HepG2 (cell line): Measurements from ENCODE around the gene ADAR. TPM values are rescaled to one million over a fixed set of nuclear protein-coding genes. Genes with fewer than 3 reads are reported as not detected.

Experiments
- ATAC-seq: fragments of 200-7000 bp; cut with Tn5 transposase; 3 replicates; pipeline ENCODE4 v1.9.1; 2020; ENCODE audit warnings: mild to moderate bottlenecking, moderate library complexity
- BruUV-seq: library from RNA; stranded (reverse); fragments of 400-500 nt; replicated peaks from 2 replicates; lab custom pipeline; 2021; lab: Mats Ljungman, UMichigan
- CTCF ChIA-PET: fragments of 300-600 bp; formaldehyde crosslinking; extraction: SDS; loops from one replicate; lab custom pipeline; 2021; ENCODE audit warnings: low total read pairs, inconsistent platforms, low intra/inter-chr PET ratio; lab: Yijun Ruan, JAX
- POLR2A ChIA-PET: fragments of 350-600 bp; sonication (Branson Sonifier 250); formaldehyde crosslinking; loops from one replicate; lab custom pipeline; 2020; ENCODE audit warnings: antibody characterized with exemption, inconsistent platforms; lab: Yijun Ruan, JAX
- DNase-seq: peaks from one replicate; pipeline ENCODE4 v3.0.0-alpha.2; 2015; ENCODE audit warnings: low spot score
- FAIRE-seq: peaks from 3 replicates; lab custom pipeline; 2011; peaks lifted over from hg19 to GRCh38; lab: Jason Lieb, UNC
- H2AFZ ChIP-seq: one replicate; pipeline ENCODE4 v1.6.1; 2011; ENCODE audit warnings: low read length, inconsistent platforms
- H3K27ac ChIP-seq: fragments of 300-600 bp; 3 replicates; pipeline ENCODE4 v1.8.0; 2011; ENCODE audit warnings: mixed run types, mild to moderate bottlenecking, mixed read lengths, low read length, inconsistent platforms; ENCODE audit not compliant: insufficient read depth; ENCODE audit errors: extremely low read length
- H3K27me3 ChIP-seq, 2 experiments: fragments of 200-600 bp in 1 of 2; 2 replicates in 1 of 2; 3 replicates in 1 of 2; pipeline versions ENCODE4 v1.6.0 to v1.8.0; 2011; ENCODE audit warnings: low read length in 2 of 2, mild to moderate bottlenecking in 2 of 2, moderate library complexity in 2 of 2, inconsistent platforms in 1 of 2; ENCODE audit not compliant: insufficient read depth in 2 of 2, control insufficient read depth in 1 of 2
- H3K36me3 ChIP-seq, 2 experiments: fragments of 200-600 bp in 1 of 2; replicated peaks in 1 of 2; 2 replicates in 1 of 2; 3 replicates in 1 of 2; pipeline versions ENCODE4 v1.5.1 to v1.8.0; 2011; ENCODE audit warnings: low read length in 2 of 2, inconsistent platforms in 1 of 2; ENCODE audit not compliant: insufficient read depth in 2 of 2, control insufficient read depth in 1 of 2
- H3K4me1 ChIP-seq: 2 replicates; pipeline ENCODE4 v1.5.1; 2012; ENCODE audit warnings: low read length, inconsistent platforms; ENCODE audit not compliant: insufficient read depth
- H3K4me2 ChIP-seq: 2 replicates; pipeline ENCODE4 v1.6.0; 2011; ENCODE audit warnings: low read depth, low read length, inconsistent platforms
- H3K4me3 ChIP-seq, 3 experiments: fragments of 200-600 bp in 1 of 3; sonication (generic), shearing (Covaris generic) in 1 of 3; replicated peaks in 1 of 3; 2 replicates each; pipeline ENCODE4 v1.5.1; 2011 to 2016; ENCODE audit warnings: low read length in 3 of 3, inconsistent platforms in 2 of 3, low read depth in 2 of 3, mild to moderate bottlenecking in 2 of 3, control low read depth in 1 of 3, mixed read lengths in 1 of 3; ENCODE audit not compliant: insufficient read depth in 1 of 3
- H3K79me2 ChIP-seq: one replicate; pipeline ENCODE4 v1.6.1; 2011; ENCODE audit warnings: low read length, inconsistent platforms; ENCODE audit not compliant: insufficient read depth
- H3K9ac ChIP-seq: 2 replicates; pipeline ENCODE4 v1.6.0; 2011; ENCODE audit warnings: mild to moderate bottlenecking, low read depth, low read length, inconsistent platforms; ENCODE audit not compliant: insufficient read depth
- H3K9me3 ChIP-seq: 2 replicates; pipeline ENCODE4 v1.5.1; 2012; ENCODE audit warnings: mild to moderate bottlenecking, low read length
- H4K20me1 ChIP-seq: 2 replicates; pipeline ENCODE4 v1.6.0; 2011; ENCODE audit warnings: inconsistent platforms, mild to moderate bottlenecking, low read length, moderate library complexity; ENCODE audit not compliant: insufficient read depth
- ELF3 ChIP-seq: IDR thresholded peaks from 2 replicates; pipeline ENCODE4 v1.6.1; 2016; ENCODE audit warnings: missing genetic modification reagents, missing compliant biosample characterization
- ETV5 ChIP-seq: IDR thresholded peaks from 2 replicates; pipeline ENCODE4 v1.6.1; 2018; ENCODE audit warnings: missing biosample characterization, missing genetic modification reagents, inconsistent platforms, borderline replicate concordance
- IRX3 ChIP-seq: sonication (generic); formaldehyde crosslinking; IDR thresholded peaks from 2 replicates; pipeline ENCODE4 v1.8.1; 2023; ENCODE audit warnings: mild to moderate bottlenecking, low read depth, missing genetic modification reagents, borderline replicate concordance
- KLF11 ChIP-seq: IDR thresholded peaks from 2 replicates; pipeline ENCODE4 v1.6.1; 2016; ENCODE audit warnings: missing compliant biosample characterization
- PCBP1 ChIP-seq: fragments of 200-400 bp; formaldehyde crosslinking; IDR thresholded peaks from 2 replicates; pipeline ENCODE4 v1.6.1; 2017; ENCODE audit warnings: mild to moderate bottlenecking, low read depth, low read length, borderline replicate concordance
- PRMT3 ChIP-seq: sonication (generic); formaldehyde crosslinking; IDR thresholded peaks from 2 replicates; pipeline ENCODE4 v1.8.1; 2022; ENCODE audit warnings: low read depth, mild to moderate bottlenecking, moderate library complexity, missing genetic modification reagents, borderline replicate concordance
- RXRB ChIP-seq: IDR thresholded peaks from 2 replicates; pipeline ENCODE4 v1.6.1; 2016; ENCODE audit warnings: borderline replicate concordance, missing genetic modification reagents, missing compliant biosample characterization
- SOX6 ChIP-seq, 2 experiments: fragments of 450-650 bp in 1 of 2; sonication (generic) in 1 of 2; formaldehyde crosslinking in 1 of 2; IDR thresholded peaks; 2 replicates each; pipeline versions ENCODE4 v1.4.0 to v1.6.1; 2017 to 2020; ENCODE audit warnings: antibody characterized with exemption in 1 of 2, mild to moderate bottlenecking in 1 of 2, missing genetic modification reagents in 1 of 2
- SSRP1 ChIP-seq: IDR thresholded peaks from 2 replicates; pipeline ENCODE4 v1.6.1; 2016; ENCODE audit warnings: control low read depth
- STAG1 ChIP-seq: sonication (generic); formaldehyde crosslinking; IDR thresholded peaks from 2 replicates; pipeline ENCODE4 v1.4.0; 2020; ENCODE audit warnings: missing genetic modification reagents
- TFDP1 ChIP-seq: IDR thresholded peaks from 2 replicates; pipeline ENCODE4 v1.6.1; 2016; ENCODE audit warnings: missing compliant biosample characterization, missing genetic modification reagents, borderline replicate concordance
- ZNF143 ChIP-seq: sonication (generic); formaldehyde crosslinking; IDR thresholded peaks from 2 replicates; pipeline ENCODE4 v1.4.0; 2020; ENCODE audit warnings: missing genetic modification reagents
- ZNF225 ChIP-seq: sonication (generic); formaldehyde crosslinking; IDR thresholded peaks from 2 replicates; pipeline ENCODE4 v1.4.0; 2020; ENCODE audit warnings: mild to moderate bottlenecking, missing genetic modification reagents
- ZNF451 ChIP-seq: sonication (generic); formaldehyde crosslinking; IDR thresholded peaks from 2 replicates; pipeline ENCODE4 v1.5.0; 2020; ENCODE audit warnings: mild to moderate bottlenecking, missing genetic modification reagents
- ZNF747 ChIP-seq: sonication (generic); formaldehyde crosslinking; IDR thresholded peaks from 2 replicates; pipeline ENCODE4 v1.8.1; 2023; ENCODE audit warnings: missing genetic modification reagents, mild to moderate bottlenecking, borderline replicate concordance
- WGBS: methylation state at CpG from one replicate; pipeline ENCODE4 v1.1.6; 2017; ENCODE audit warnings: low lambda C conversion rate; 5-methylcytosine and 5-hydroxymethylcytosine counted together
- in situ Hi-C: cut with HindIII; loops from 2 replicates; pipeline ENCODE4 v1.10.0; 2017; ENCODE audit warnings: low pct_unique_long_range_greater_than_20kb; ENCODE audit not compliant: extremely low pct_ligation_motif_present
- intact Hi-C: fragments of 100-400 bp; cut with micrococcal nuclease; formaldehyde crosslinking; loops from one replicate; pipeline ENCODE4 v1.10.0; 2022; ENCODE audit not compliant: unreplicated experiment
- polyA plus RNA-seq, 8 experiments: library from polyadenylated mRNA; depleted of rRNA in 3 of 8; stranded (reverse) in 7 of 8; unstranded in 1 of 8; fragments of >200 nt; fragmentation: Illumina TruSeq in 4 of 8; extraction: Trizol in 4 of 8; gene quantifications; 2 replicates each; pipeline versions ENCODE4 v1.2.1 to v1.2.3, GENCODE V29; 2011 to 2016; ENCODE audit warnings: low read depth in 4 of 8, missing spikeins in 1 of 8, mixed read lengths in 1 of 8; ENCODE audit not compliant: insufficient read depth in 1 of 8
- total RNA-seq, 5 experiments: library from RNA; depleted of rRNA; stranded (reverse); fragments of >200 nt; fragmentation: Illumina TruSeq; extraction: Trizol; gene quantifications; 2 replicates each; pipeline ENCODE4 v1.2.3, GENCODE V29; 2016; ENCODE audit warnings: low read depth in 1 of 5
- TF ChIP-seq, protein P1 (sequence below): sonication (generic); formaldehyde crosslinking; IDR thresholded peaks from 2 replicates; pipeline ENCODE4 v1.8.1; 2022; ENCODE audit warnings: low read depth, mild to moderate bottlenecking, missing genetic modification reagents

ADAR gene
- total and polyA plus RNA-seq, 2 of the 13 experiments (the other 11 are each of a cell fraction or from before 2014, with no cell fraction given), result 70.8 to 86.2 TPM

GRCh38 chr1:154615411-154615810 is 7.4 kb upstream of the ADAR start:
- no peak overlapping the region for H3K4me2 ChIP-seq
- in situ Hi-C loops (no loop called here), intact Hi-C loops (no loop called here)
- H3K4me3 ChIP-seq, result no peak overlapping the region
- 90% methylated on average over 4 of the region's 4 CpGs for WGBS
- H3K79me2 ChIP-seq, result peaks cover 86% of the 10 kb centered on the region
- CTCF ChIA-PET, result no interaction called here
- H3K4me1 ChIP-seq, result peaks cover 35% of the 10 kb centered on the region
- no peak for ATAC-seq
- peaks cover 41% of the 10 kb centered on the region for H4K20me1 ChIP-seq
- H3K9me3 ChIP-seq, result no peaks in the 10 kb centered on the region
- H3K36me3 ChIP-seq, result peaks cover 2 to 3% of the 10 kb centered on the region in 2 experiments; a peak in 1 of 5 replicates
- BruUV-seq, result no TSS peak
- peak overlapping the region; percentile 26 for H3K27ac ChIP-seq
- H3K27me3 ChIP-seq, result no peaks in the 10 kb centered on the region
- no peak overlapping the region for H2AFZ ChIP-seq
- POLR2A ChIA-PET, result no interaction called here
- DNase-seq, result no peak
- H3K9ac ChIP-seq, result no peak overlapping the region
- FAIRE-seq, result no peak
- TF ChIP-seq IRX3 (CRISPR knock-in tag) (no peak), ETV5 (no peak)
- TF ChIP-seq, all 625 proteins: peak for 0

DNA sequence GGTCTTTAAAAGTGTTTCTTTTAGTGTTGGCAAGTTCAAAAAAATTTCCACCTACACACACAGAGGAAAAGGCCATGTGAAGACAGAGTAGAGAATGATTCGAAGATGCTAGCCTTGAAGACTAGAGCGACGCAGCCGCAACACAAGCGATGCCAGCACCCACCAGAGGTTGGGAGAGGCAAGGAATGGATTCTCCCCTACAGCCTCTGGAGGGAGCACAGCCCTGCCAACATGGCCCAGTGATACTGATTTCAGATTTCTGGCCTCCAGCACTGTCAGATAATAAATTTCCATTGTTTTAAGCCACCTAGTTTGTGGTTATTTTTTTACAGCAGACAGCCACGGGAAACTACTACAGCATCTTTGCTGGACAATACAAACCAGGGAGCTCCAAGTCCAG is 6.9 kb upstream of the ADAR start:
- no TSS peak for BruUV-seq
- ATAC-seq, result peak; percentile 71
- WGBS, result 89% methylated on average over 6 of the region's 6 CpGs

More for the DNA sequence above, 6.9 kb upstream of the ADAR start:
- Histone ChIP-seq H3K4me3 (no peak overlapping the region), H3K36me3 (peaks cover 2 to 3% of the 10 kb centered on the region in 2 experiments; a peak in 1 of 5 replicates)
- POLR2A ChIA-PET, result no interaction called here
- no peak for TF ChIP-seq ZNF747 (CRISPR knock-in tag)
- TF ChIP-seq ZNF225 (CRISPR knock-in tag), result no peak
- no peak for TF ChIP-seq ZNF451 (CRISPR knock-in tag)
- TF ChIP-seq SOX6 (IDR thresholded peaks at IDR 0.05), result no peak
- no peak for TF ChIP-seq SOX6 (CRISPR knock-in tag; IDR thresholded peaks at IDR 0.05)
- no peak for TF ChIP-seq SSRP1 (CRISPR knock-in tag)
- TF ChIP-seq ZNF143 (CRISPR knock-in tag), result no peak
- no peak for TF ChIP-seq RXRB (CRISPR knock-in tag)
- no peak for TF ChIP-seq KLF11 (CRISPR knock-in tag)
- TF ChIP-seq PCBP1, result no peak
- no peak for TF ChIP-seq ELF3
- TF ChIP-seq PRMT3, result no peak
- TF ChIP-seq TFDP1 (CRISPR knock-in tag), result no peak
- no peak for TF ChIP-seq STAG1 (CRISPR knock-in tag)
- TF ChIP-seq, protein P1, sequence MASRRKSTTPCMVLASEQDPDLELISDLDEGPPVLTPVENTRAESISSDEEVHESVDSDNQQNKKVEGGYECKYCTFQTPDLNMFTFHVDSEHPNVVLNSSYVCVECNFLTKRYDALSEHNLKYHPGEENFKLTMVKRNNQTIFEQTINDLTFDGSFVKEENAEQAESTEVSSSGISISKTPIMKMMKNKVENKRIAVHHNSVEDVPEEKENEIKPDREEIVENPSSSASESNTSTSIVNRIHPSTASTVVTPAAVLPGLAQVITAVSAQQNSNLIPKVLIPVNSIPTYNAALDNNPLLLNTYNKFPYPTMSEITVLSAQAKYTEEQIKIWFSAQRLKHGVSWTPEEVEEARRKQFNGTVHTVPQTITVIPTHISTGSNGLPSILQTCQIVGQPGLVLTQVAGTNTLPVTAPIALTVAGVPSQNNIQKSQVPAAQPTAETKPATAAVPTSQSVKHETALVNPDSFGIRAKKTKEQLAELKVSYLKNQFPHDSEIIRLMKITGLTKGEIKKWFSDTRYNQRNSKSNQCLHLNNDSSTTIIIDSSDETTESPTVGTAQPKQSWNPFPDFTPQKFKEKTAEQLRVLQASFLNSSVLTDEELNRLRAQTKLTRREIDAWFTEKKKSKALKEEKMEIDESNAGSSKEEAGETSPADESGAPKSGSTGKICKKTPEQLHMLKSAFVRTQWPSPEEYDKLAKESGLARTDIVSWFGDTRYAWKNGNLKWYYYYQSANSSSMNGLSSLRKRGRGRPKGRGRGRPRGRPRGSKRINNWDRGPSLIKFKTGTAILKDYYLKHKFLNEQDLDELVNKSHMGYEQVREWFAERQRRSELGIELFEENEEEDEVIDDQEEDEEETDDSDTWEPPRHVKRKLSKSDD, result no peak
- TF ChIP-seq, all 625 proteins: peak for 0
- peaks cover 33% of the 10 kb centered on the region for H3K4me1 ChIP-seq
- peaks cover 87% of the 10 kb centered on the region for H3K79me2 ChIP-seq
- peaks cover 39% of the 10 kb centered on the region for H4K20me1 ChIP-seq
- H3K4me2 ChIP-seq, result no peak overlapping the region
- DNase-seq, result no peak
- in situ Hi-C loops (no loop called here), intact Hi-C loops (no loop called here)
- no peak overlapping the region for H3K9ac ChIP-seq
- CTCF ChIA-PET, result no interaction called here
- FAIRE-seq, result no peak
- H3K27ac ChIP-seq, result no peak overlapping the region
- H2AFZ ChIP-seq, result no peak overlapping the region
- no peaks in the 10 kb centered on the region for H3K27me3 ChIP-seq
- no peaks in the 10 kb centered on the region for H3K9me3 ChIP-seq
